Upper lobe of left lung (tissue), 6 donors: Measurements from ENCODE around the gene TPT1. TPM values are rescaled to one million over a fixed set of nuclear protein-coding genes. Genes with fewer than 3 reads are reported as not detected.

Experiments
- ATAC-seq, 2 donors: fragments of 200-7000 bp; cut with Tn5 transposase; one replicate each; pipeline ENCODE4 v1.9.1; 2022; ENCODE audit warnings: mild to moderate bottlenecking in 2 of 2, moderate library complexity in 2 of 2; ENCODE audit not compliant: low FRiP score in 2 of 2
- DNase-seq, 2 donors: peaks; one replicate each; pipeline ENCODE4 v3.0.0-alpha.2; 2019 to 2020
- H3K27ac ChIP-seq, 4 donors: fragments of 200-600 bp; sonication (generic); one replicate each; pipeline ENCODE4 v1.5.1; 2016 to 2019
- H3K27me3 ChIP-seq, 4 donors: fragments of 200-600 bp; sonication (generic); one replicate each; pipeline ENCODE4 v1.5.1; 2017 to 2019
- H3K36me3 ChIP-seq, 4 donors: fragments of 200-600 bp; sonication (generic); one replicate each; pipeline ENCODE4 v1.5.1; 2016 to 2019
- H3K4me1 ChIP-seq, 4 donors: fragments of 200-600 bp; sonication (generic); one replicate each; pipeline ENCODE4 v1.5.1; 2018 to 2019
- H3K4me3 ChIP-seq, 4 donors: fragments of 200-600 bp; sonication (generic); one replicate each; pipeline ENCODE4 v1.5.1; 2017 to 2019; ENCODE audit warnings: mild to moderate bottlenecking in 2 of 4, moderate library complexity in 1 of 4
- H3K9me3 ChIP-seq, 4 donors: fragments of 200-600 bp; sonication (generic); one replicate each; pipeline ENCODE4 v1.5.1; 2018 to 2019
- EP300 ChIP-seq, 4 donors: sonication (generic); formaldehyde crosslinking; IDR thresholded peaks; one replicate each; pipeline ENCODE4 v1.5.1; 2017; ENCODE audit warnings: antibody characterized with exemption in 4 of 4, control low read depth in 2 of 4
- POLR2A ChIP-seq, 4 donors: fragments of 450-650 bp; IDR thresholded peaks; one replicate each; pipeline ENCODE4 v1.5.1; 2016 to 2017; ENCODE audit warnings: antibody characterized with exemption in 4 of 4, mild to moderate bottlenecking in 2 of 4
- POLR2AphosphoS5 ChIP-seq, 2 donors: sonication (generic); formaldehyde crosslinking; IDR thresholded peaks; one replicate each; pipeline ENCODE4 v1.5.1; 2017; ENCODE audit warnings: antibody characterized with exemption in 2 of 2
- WGBS, 2 donors: methylation state at CpG; one replicate each; pipeline ENCODE4 v1.1.5; 2017 to 2018; 5-methylcytosine and 5-hydroxymethylcytosine counted together
- total RNA-seq, 6 donors: library from RNA; depleted of rRNA in 4 of 6; stranded (reverse); fragments of >200 nt in 4 of 6; gene quantifications; one replicate each; pipeline versions ENCODE4 v1.1.0 to v1.2.1, GENCODE V29; 2016 to 2021
- TF ChIP-seq, protein P1 (sequence below), 6 experiments: fragments of 450-650 bp in 4 of 6; fragments of 200-600 bp in 2 of 6; sonication (generic) in 2 of 6; IDR thresholded peaks; one replicate each; pipeline ENCODE4 v1.5.1; 2016 to 2019; ENCODE audit warnings: antibody characterized with exemption in 6 of 6
- donor health status: DM: no; HTN: no; CAD: no; lungs with moderate emphysema.
- donor health status: DM: no; HTN: yes; CAD: no; lungs with severe emphysema.

The TPT1 gene
- total RNA-seq, 6 donors from 2014 or later: 1,931 to 4,546 (median 2,844) TPM

- ATAC-seq: no peak
- H3K27me3 ChIP-seq: no peaks in the 10 kb centered on the region
- peak overlapping the region in 1 of 4 donors; percentile 71 for H3K4me3 ChIP-seq
- H3K9me3 ChIP-seq: no peaks in the 10 kb centered on the region
- H3K4me1 ChIP-seq: peaks cover 68 to 81% (median 74%) of the 10 kb centered on the region in 4 donors
- H3K36me3 ChIP-seq: peaks cover 36 to 68% (median 45%) of the 10 kb centered on the region in 4 donors
- DNase-seq: no peak
- H3K27ac ChIP-seq: peak overlapping the region in 1 of 4 donors; percentile 100
- no peak for TF ChIP-seq POLR2A (IDR thresholded peaks at IDR 0.05)
- 63 to 76% methylated on average over 1 of the region's 1 CpG for WGBS, 2 donors
These were observed 3.2 kb downstream of the TPT1 start for GRCh38 chr13:45337803-45338202.

DNA sequence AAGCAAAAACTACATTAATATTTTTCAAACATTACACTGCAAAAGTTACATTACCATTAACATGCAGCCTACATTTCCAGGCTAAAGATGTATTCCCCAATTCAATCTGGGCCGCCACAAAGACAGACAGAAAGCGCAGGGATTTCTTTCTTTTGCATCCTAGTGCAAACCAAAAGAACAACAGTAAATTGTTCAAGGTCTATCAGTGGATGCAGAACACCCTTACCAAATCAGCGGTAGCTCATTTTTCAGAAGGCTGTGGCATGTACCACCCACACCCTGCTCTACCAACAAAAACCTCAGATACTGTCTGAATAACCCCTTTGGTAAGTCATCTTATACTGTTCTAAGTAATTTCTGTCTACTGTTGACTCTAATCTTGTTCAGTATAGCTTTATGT lies 3.6 kb downstream of the TPT1 start:
- peaks cover 36 to 68% (median 45%) of the 10 kb centered on the region in 4 donors for H3K36me3 ChIP-seq
- peaks cover 68 to 80% (median 73%) of the 10 kb centered on the region in 4 donors for H3K4me1 ChIP-seq

DNA sequence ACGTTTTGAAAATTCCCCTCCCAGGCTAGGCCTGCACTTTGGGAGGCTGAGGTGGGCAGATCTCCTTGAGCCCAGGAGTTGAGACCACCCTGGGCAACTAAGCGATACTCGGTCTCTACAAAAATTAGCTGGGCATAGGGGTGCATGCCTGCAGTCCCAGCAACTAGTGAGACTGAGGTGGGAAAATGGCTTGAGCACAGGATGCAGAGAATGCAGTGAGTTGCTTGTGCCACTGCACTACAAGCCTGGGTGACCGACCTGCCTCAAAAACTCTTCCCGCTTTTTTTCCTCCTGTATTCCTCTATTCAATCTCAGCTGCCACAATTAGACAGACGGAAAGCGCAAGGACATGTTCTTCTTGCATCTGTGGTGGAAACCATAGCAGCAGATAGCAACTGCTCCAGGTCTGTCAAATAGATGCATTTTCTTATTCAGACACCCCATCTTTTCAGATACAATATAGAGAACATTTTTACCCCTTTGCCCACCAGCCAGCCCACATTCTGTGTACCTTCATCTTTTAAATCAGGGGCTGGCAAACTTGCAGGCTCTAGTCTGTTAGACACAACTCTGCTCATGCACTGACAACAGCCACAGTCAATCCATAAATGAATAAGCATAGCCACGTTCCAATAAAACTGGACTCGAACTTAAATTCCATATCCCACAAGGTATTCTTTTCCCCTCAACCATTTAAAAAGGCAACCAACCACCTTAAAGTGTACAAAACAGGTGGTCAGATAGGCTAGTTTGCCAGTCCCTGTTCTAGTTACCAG lies 4.8 kb downstream of the TPT1 start:
- peaks cover 75 to 85% (median 79%) of the 10 kb centered on the region in 4 donors for H3K4me1 ChIP-seq
- peak overlapping the region in 1 of 4 donors; percentile 71 for H3K4me3 ChIP-seq
- H3K9me3 ChIP-seq: no peaks in the 10 kb centered on the region
- ATAC-seq (no peak), DNase-seq (no peak)
- WGBS, 2 donors: 82 to 85% methylated on average over 9 of the region's 9 CpGs
- H3K36me3 ChIP-seq: peaks cover 36 to 68% (median 45%) of the 10 kb centered on the region in 4 donors
- H3K27ac ChIP-seq: peak overlapping the region in 1 of 4 donors; percentile 31
- no peaks in the 10 kb centered on the region for H3K27me3 ChIP-seq
- TF ChIP-seq, protein P1, sequence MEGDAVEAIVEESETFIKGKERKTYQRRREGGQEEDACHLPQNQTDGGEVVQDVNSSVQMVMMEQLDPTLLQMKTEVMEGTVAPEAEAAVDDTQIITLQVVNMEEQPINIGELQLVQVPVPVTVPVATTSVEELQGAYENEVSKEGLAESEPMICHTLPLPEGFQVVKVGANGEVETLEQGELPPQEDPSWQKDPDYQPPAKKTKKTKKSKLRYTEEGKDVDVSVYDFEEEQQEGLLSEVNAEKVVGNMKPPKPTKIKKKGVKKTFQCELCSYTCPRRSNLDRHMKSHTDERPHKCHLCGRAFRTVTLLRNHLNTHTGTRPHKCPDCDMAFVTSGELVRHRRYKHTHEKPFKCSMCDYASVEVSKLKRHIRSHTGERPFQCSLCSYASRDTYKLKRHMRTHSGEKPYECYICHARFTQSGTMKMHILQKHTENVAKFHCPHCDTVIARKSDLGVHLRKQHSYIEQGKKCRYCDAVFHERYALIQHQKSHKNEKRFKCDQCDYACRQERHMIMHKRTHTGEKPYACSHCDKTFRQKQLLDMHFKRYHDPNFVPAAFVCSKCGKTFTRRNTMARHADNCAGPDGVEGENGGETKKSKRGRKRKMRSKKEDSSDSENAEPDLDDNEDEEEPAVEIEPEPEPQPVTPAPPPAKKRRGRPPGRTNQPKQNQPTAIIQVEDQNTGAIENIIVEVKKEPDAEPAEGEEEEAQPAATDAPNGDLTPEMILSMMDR (IDR thresholded peaks at IDR 0.05): no peak
- TF ChIP-seq EP300 (IDR thresholded peaks at IDR 0.05): no peak
- TF ChIP-seq POLR2A (IDR thresholded peaks at IDR 0.05): peak in 1 of 4 donors; percentile 8
- no peak for TF ChIP-seq POLR2AphosphoS5 (IDR thresholded peaks at IDR 0.05)

More for the DNA sequence above, 3.6 kb downstream of the TPT1 start:
- WGBS, 2 donors: 86 to 92% methylated on average over 3 of the region's 3 CpGs
- TF ChIP-seq EP300 (IDR thresholded peaks at IDR 0.05) (no peak), POLR2AphosphoS5 (IDR thresholded peaks at IDR 0.05) (no peak), POLR2A (IDR thresholded peaks at IDR 0.05) (no peak)
- TF ChIP-seq, protein P1 (IDR thresholded peaks at IDR 0.05): no peak
- ATAC-seq (no peak), DNase-seq (no peak)
- Histone ChIP-seq H3K27me3 (no peaks in the 10 kb centered on the region), H3K27ac (peak overlapping the region in 1 of 4 donors; percentile 100), H3K9me3 (no peaks in the 10 kb centered on the region), H3K4me3 (peak overlapping the region in 1 of 4 donors; percentile 71)

DNA sequence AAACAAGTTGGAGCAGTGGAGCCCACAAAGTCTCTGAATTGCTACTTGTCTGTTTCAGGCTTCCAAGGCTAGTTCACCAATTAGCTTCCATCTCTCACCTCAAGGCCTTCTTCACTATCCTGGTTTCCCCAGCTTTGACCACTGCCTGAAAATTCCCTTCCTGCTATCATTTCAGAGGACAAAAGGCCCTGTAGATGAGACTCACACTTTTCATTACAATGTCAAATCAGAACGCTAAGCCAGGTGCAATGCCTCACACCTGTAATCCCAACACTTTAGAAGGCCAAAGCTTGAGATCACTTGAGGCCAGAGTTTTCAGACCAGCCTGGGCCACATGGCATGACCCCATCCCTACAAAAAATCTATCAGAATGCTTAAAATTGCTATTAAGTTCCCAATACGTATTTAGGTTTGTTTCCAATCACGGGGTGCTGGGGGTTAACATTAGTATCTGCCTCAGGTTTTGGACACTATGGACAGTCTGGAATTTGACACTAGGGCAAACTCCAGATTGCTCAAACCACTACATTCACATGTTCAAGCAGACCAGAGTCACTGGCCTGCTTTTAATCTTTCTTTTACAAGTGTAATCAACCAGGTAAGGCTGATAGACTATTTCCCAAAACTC lies 5.5 kb downstream of the TPT1 start:
- no peak for TF ChIP-seq POLR2AphosphoS5 (IDR thresholded peaks at IDR 0.05)
- no peak for TF ChIP-seq POLR2A (IDR thresholded peaks at IDR 0.05)
- TF ChIP-seq, protein P1 (IDR thresholded peaks at IDR 0.05): no peak
- TF ChIP-seq EP300 (IDR thresholded peaks at IDR 0.05): no peak
- no peaks in the 10 kb centered on the region for H3K9me3 ChIP-seq
- no peak for ATAC-seq
- H3K36me3 ChIP-seq: peaks cover 36 to 68% (median 45%) of the 10 kb centered on the region in 4 donors
- no peak for DNase-seq
- WGBS, 2 donors: 73 to 76% methylated on average over 3 of the region's 3 CpGs
- peaks cover 77 to 92% (median 80%) of the 10 kb centered on the region in 4 donors for H3K4me1 ChIP-seq
- no peak overlapping the region for H3K4me3 ChIP-seq
- peak overlapping the region in 1 of 4 donors; percentile 54 for H3K27ac ChIP-seq
- H3K27me3 ChIP-seq: no peaks in the 10 kb centered on the region
